ENCODE measurements around the gene MAPT.

DNA sequence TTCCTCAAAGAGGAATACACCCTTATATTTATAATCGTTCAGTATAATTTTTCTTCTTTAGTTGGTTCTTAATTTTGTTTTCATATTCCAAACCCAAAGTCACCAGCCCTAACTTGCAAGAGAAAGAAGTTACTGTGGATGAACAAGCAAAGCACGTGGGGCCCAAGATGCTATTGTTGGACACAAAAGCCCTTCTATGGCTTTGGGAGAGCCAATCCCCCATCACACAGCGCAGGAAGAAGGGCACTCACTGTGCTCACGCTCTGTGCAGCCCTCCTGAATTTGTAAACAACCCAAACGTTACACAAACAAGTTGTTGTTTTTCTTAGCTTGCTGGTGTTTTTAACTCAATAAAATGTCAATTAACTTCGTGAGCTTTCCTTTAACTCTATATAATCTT is 27.2 kb upstream of the MAPT start:
- no peak for TF ChIP-seq CTCF (IDR thresholded peaks at IDR 0.05)
- TF ChIP-seq POLR2A (IDR thresholded peaks at IDR 0.05; ENCODE audit: low read depth): no peak
- TF ChIP-seq EP300 (IDR thresholded peaks at IDR 0.05): no peak
- TF ChIP-seq POLR2AphosphoS5 (IDR thresholded peaks at IDR 0.05): no peak
